Fibroblast of pulmonary artery (primary cell): ENCODE measurements around the gene HEXIM2.
"Not testable (repeated sequence)": the region's sequence is repeated elsewhere in the genome, so short reads cannot be mapped to it uniquely, and the experiment has no call there.

Experiments used
- DNase-seq: peaks from one replicate; pipeline ENCODE4 v3.0.0-alpha.2; 2010; ENCODE audit warnings: low read depth
- H3K4me3 ChIP-seq: replicated peaks from 2 replicates; pipeline ENCODE4 v1.5.1; 2011; ENCODE audit warnings: low read depth, mild to moderate bottlenecking, control low read depth, low read length, moderate library complexity
- TF ChIP-seq, protein P1 (sequence below): IDR thresholded peaks from 2 replicates; pipeline ENCODE4 v1.5.1; 2011; ENCODE audit warnings: mild to moderate bottlenecking, control low read depth, low read length, inconsistent platforms; ENCODE audit errors: missing control alignments

The HEXIM2 gene

DNA sequence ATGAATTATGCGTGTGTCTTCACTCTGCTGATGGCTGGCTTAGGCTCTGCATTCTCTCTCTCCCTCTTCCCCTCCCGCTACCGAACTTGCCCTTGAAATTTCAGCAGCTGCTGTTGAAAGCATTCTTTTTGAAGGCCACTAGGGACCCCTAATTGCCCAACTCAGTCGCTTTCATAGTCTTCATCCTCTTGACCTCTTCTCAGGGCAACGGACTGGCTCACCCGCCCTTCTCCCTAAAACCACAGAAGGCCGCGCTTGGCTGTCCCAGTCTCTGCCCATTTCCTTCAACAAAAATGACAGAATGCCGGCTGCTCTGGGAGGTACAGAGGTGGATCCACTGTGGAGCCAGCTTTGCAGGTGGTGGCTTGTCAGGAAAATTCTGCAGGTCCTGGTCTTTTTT, 39.0 kb downstream of the HEXIM2 start:
- H3K4me3 ChIP-seq = no peak overlapping the region
- no peak for DNase-seq
- TF ChIP-seq, protein P1, sequence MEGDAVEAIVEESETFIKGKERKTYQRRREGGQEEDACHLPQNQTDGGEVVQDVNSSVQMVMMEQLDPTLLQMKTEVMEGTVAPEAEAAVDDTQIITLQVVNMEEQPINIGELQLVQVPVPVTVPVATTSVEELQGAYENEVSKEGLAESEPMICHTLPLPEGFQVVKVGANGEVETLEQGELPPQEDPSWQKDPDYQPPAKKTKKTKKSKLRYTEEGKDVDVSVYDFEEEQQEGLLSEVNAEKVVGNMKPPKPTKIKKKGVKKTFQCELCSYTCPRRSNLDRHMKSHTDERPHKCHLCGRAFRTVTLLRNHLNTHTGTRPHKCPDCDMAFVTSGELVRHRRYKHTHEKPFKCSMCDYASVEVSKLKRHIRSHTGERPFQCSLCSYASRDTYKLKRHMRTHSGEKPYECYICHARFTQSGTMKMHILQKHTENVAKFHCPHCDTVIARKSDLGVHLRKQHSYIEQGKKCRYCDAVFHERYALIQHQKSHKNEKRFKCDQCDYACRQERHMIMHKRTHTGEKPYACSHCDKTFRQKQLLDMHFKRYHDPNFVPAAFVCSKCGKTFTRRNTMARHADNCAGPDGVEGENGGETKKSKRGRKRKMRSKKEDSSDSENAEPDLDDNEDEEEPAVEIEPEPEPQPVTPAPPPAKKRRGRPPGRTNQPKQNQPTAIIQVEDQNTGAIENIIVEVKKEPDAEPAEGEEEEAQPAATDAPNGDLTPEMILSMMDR = no peak

DNA sequence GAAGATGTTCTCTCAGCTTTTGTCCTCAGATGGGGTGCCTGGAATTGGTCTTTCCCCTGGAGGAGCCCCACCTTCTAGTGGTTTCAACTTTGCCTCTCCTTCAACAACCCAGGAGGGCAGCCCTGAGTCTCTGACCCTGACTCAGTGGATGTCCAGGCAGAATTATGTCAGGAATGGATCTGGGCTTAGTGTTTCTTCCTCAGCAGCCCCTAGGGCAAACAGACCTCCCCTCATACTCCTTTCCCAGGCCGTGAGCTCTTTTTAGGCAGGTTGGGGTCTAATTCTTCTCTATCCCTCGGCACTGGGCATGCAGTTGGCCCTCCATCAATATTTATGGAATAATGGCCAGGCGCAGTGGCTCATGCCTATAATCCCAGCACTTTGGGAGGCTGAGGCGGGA, 39.8 kb downstream of the HEXIM2 start:
- no peak overlapping the region for H3K4me3 ChIP-seq
- TF ChIP-seq, protein P1 = no peak
- DNase-seq = no peak

DNA sequence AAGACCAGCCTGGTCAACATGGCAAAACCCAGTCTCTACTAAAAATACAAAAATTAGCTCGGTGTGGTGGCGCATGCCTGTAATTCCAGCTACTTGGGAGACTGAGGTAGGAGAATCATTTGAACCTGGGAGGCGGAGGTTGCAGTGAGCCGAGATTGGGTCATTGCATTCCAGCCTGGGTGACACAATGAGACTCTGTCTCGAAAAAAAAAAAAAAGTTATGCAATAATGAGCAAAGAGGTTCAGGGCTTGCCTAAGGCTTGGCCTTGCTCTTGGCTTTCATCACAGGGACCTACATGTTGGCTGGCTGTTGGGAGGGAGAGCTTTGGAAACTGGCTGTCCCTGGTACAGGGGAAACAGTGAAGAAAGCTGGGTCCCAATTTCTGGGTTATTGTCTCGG, 40.2 kb downstream of the HEXIM2 start:
- not testable (repeated sequence) for H3K4me3 ChIP-seq
- peak; percentile 75 for DNase-seq

DNA sequence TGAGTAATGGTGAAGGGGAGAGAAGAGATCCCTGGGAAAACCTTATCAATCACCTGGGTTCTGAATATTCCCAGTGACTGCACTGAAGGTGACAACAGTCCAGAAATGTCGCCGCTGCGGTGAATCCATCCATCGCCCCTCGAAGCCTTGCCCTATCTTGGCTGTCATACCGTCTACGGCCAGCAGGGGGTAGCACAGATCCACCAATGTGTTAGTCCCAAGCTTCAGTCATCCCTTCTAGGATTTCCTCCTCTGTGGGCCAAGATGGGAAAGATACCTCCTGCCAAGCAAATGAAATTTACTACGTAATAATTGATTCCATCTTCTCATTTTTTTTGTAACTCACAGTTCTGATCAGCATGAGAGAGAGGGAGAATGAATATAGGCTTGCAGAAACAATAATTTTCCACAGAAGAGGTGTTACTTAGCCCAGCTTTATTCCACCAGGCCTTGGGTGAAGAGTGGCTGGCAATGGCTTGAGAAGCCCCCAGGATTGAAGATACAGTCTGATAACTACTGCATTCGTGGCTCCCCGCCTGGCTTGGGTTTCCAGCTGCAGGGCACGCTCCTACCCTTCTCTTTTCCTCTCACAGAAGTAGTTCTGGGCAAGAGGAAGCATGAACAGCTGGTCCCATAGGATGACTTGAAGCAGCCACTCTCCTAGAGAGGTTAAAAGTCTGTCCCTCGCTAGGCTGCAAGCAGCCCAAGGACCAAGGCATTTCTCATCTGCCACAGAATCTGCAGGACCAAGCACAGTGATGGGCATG, 57.4 kb downstream of the HEXIM2 start:
- TF ChIP-seq, protein P1 = peak; percentile 90
- peak; percentile 83 for DNase-seq
- no peak overlapping the region for H3K4me3 ChIP-seq
